Measurements from ENCODE around the gene PDE4DIP.
"Not testable (repeated sequence)": the region's sequence is repeated elsewhere in the genome, so short reads cannot be mapped to it uniquely, and the experiment has no call there.

PDE4DIP gene

DNA sequence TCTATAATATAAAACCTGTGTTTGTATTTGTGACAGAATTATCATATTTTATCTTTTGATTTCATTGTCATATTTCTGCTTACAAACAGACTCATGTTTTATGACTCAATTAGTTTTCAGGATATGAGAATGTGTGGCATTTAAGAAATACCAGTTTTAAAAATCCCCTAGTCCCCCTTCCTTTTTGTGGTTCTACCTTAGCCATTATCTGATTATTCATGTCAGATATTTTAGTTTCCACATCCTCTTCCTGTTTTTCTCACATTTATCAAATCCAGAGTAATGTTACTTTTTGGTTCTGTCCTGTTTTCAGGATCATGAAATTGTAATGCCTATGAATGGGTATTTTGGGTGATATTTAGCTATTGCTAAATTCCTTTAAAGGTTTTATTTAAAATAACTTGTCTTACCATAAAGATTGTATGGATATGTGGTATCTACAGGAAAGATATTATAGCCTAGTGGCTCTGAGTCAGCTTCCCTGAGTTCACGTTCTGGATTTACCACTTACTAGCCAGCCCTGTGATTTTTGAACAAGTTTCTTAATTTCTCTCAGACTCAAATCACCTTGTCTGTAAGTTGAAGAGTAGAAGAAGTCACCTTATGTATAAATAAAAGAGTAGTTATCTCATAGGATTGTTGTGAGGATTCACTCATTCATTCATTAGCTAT, 131.8 kb downstream of the PDE4DIP start:
- DNase-seq (ENCODE audit: low read depth), result not testable (repeated sequence)

- DNase-seq (ENCODE audit: low read depth), result not testable (repeated sequence)
Measured at GRCh38 chr1:148977785-148978184, 133.6 kb downstream of the PDE4DIP start.

DNA sequence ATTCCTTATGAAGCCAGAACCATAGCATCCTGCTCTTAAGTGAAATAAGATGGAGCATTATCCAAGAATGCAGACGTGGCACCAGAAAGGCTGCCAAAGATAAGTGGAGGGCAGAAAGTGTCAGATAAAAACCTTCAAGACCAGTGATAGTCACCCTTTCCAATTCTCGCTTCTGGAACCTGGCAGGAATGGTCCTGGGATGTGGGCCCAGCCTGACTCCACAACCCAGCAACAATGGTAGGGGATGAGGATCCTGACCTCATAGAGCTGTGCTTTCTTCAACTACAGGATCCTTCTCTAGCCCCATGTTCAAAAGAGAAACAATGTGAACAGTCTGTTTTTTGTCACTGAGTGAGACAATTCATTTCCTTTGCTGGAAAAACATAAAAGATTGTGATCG, 145.2 kb downstream of the PDE4DIP start:
- DNase-seq (ENCODE audit: low read depth), result not testable (repeated sequence)

DNA sequence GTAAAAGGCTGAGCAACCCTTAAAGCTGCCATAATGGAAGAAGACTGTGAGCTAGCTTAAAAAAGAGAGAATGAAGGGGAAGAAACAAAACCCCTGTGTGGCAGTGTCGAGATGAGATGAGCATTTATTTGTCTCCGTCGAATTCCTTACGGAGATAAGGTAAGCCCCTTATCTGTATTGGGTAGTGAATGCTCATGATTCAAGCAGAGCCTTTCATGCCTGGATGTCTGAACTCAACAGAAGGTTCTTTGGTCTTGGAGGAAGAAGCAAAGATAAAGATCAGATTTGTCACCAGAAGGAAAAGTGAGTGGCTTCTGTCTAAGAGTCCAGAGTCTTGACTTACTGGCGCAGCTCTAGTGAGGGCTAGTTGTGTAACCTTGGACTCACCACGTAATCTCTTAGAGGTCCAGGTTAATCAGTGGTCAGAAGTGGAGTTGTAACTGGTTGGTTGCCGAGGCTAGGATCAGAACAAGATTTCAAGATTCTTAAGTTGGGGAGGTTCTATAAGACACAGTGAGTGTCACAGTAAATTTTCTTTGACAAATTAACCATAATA, 146.1 kb downstream of the PDE4DIP start:
- not testable (repeated sequence) for DNase-seq (ENCODE audit: low read depth)

DNA sequence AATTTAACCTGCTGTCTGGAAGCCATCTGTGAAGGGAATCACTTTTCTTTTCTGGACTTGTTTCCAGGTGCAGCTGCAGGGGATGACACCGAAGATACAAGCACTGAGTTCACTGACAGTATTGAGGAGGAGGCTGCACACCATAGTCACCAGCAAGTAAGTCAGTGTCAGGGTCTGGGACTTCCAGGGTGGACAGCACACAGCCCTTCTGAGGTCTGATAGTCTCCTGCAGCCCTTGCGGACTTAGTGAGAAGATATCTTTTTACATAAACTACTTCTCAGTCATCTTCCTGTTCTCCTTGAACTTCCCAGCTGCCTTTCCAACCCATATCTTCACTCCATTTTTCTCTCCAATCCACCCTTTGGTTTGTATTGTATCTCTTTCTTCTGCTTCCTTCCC, 147.6 kb downstream of the PDE4DIP start:
- not testable (repeated sequence) for DNase-seq (ENCODE audit: low read depth)

DNA sequence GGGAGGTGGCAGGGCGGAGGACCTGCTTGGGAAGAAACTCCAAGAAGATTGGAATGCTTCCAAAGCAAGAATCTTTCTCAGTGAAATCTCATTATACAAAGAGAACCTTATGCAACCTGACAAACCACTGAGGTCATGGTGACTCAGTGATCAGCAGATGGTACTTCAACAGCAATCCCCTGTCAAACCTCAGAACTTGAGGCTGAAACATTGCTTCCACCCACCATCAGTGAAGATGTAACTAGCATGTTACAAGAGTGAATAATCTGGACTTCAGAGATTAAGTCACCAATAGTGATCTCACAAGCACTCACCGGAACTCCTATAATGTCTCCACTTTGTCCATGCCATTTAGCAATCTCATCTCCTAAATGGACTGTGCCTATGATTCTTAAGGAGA, 148.1 kb downstream of the PDE4DIP start:
- not testable (repeated sequence) for DNase-seq (ENCODE audit: low read depth)

DNA sequence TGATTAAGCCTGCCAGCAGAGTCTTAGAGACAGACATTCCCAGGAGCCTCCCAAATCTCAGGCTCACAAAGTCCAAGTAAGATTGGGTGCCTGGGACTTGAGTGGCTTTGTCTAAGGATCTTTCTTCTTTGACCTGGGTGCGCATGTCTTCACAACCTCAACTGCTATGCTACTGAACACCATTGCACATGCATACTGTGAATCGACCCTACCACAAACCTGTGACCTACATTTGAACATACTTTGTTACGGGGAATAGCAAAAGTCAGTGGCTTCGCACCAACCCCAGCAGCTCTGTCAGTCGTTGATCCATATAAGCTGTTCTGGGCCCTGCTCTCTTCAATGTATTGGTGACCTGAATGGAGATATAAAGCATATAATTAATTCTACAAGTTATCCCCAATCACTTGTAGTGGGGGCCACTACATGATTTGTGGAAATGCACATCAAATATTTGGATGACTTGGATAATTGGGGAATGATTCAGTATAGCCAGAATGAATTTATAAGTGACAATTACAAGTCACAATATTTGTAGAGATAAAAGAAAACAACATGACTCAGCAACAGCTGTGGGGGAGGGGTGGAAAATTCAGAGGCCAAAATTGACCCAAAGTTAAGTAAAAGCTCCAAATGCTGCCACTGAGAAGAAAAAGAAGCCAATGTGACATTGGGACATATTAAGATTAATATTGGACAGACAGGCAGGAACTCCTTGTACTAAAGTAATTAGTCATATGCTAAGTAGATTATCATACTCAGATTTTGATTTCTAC, 152.4 kb downstream of the PDE4DIP start:
- not testable (repeated sequence) for DNase-seq (ENCODE audit: low read depth)

- not testable (repeated sequence) for DNase-seq (ENCODE audit: low read depth)
Measured at GRCh38 chr1:148997405-148997804, 153.2 kb downstream of the PDE4DIP start.

- not testable (repeated sequence) for DNase-seq (ENCODE audit: low read depth)
Measured at GRCh38 chr1:149002664-149003063, 158.4 kb downstream of the PDE4DIP start.

DNA sequence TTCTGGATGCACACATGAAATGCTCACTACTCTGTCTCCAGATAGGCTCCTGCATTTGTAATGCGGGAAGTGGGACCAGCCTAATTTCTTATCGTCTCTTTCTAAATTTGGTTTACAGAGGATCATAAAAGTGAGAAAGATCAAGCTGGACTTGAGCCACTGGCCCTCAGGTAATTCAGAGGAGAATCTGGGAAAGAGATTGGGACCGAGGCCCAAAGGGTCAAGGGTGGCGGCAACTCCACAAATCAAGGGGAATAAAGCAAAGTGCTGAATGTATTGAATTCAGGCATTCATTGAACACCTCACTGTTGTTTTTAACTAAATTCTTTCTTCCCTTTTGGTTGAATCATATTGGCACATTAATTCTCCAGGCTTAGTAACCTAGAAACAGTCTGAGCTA, 164.1 kb downstream of the PDE4DIP start:
- not testable (repeated sequence) for DNase-seq (ENCODE audit: low read depth)

DNA sequence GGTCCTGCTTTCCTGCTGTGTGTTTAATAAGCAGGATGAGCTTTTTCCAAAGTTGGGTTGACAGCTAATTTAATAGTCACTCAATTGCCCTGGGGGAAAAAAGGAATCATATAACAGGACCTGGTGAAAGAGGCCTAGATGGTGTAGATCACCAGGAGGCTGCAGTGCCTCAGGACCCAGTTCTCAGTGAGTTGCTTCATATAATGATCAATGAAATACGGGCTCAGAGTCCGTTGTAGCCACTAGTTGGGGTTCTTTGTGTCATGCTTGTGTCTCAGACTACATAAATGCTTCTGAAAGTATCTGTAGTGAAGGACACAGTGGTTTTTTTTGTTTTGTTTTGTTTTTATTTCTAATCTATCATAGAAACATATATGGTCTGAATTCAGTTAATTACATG, 164.5 kb downstream of the PDE4DIP start:
- DNase-seq (ENCODE audit: low read depth), result not testable (repeated sequence)

DNA sequence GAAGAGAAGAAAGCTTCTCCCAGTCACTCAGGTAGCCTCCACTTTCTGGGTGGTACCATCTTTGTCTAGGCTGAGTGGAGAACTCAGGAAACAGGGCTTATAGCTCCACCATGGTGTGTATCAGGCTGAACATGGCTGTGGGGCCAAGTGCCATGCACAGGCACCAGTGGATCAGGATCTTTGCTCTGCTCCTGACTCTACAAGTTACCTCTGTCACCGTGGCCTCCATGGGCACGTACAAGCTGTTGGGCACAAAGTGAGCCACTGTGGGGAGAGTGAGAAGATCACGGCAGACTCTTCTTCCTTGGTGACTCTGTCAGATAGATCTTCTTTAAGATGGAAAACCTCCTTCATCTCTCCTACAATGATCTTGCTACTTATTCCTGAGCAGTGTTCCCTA, 165.5 kb downstream of the PDE4DIP start:
- not testable (repeated sequence) for DNase-seq (ENCODE audit: low read depth)

DNA sequence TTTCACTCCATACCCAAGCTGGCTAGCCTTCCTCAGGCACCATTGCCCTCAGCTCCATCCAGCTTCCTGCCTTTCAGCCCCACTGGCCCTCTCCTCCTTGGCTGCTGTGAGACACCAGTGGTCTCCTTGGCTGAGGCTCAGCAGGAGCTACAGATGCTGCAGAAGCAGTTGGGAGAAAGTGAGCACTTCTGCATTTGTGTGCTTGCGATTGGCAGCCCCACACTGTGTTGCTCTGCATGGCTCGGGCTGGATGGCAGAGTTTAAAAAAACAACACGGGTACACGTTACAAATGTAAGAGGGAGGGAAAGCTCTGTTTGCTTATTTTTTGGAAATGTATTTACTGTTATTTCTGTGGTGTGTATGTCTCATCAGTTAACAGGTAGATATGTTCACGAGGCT, 168.4 kb downstream of the PDE4DIP start:
- not testable (repeated sequence) for DNase-seq (ENCODE audit: low read depth)

GRCh38 chr1:149013513-149013912, 169.3 kb downstream of the PDE4DIP start:
- DNase-seq (ENCODE audit: low read depth), result not testable (repeated sequence)

DNA sequence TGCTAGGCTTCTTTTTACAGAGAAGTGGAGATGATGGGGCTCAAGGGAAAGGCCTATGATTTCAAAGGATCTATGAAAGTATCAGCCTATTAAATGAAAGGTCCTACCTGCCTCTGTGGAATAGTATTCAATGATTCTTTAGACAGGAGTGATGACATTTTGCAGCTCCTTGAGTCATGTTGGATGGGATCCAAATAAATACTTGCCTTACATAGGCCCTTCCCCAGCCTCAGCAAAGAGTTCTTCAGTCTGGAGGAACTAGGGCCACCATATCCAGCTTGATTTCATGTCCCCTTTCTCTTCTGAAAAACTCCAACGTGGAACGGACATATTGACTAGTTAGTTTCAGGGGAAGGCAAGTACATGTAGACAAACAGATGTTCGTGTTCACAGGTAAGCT, 171.3 kb downstream of the PDE4DIP start:
- not testable (repeated sequence) for DNase-seq (ENCODE audit: low read depth)

- not testable (repeated sequence) for DNase-seq (ENCODE audit: low read depth)
Measured at GRCh38 chr1:149016626-149017025, 172.4 kb downstream of the PDE4DIP start.

- not testable (repeated sequence) for DNase-seq (ENCODE audit: low read depth)
Measured at GRCh38 chr1:149018577-149018976, 174.3 kb downstream of the PDE4DIP start.

- not testable (repeated sequence) for DNase-seq (ENCODE audit: low read depth)
Measured at GRCh38 chr1:149024327-149024726, 180.1 kb downstream of the PDE4DIP start.

DNA sequence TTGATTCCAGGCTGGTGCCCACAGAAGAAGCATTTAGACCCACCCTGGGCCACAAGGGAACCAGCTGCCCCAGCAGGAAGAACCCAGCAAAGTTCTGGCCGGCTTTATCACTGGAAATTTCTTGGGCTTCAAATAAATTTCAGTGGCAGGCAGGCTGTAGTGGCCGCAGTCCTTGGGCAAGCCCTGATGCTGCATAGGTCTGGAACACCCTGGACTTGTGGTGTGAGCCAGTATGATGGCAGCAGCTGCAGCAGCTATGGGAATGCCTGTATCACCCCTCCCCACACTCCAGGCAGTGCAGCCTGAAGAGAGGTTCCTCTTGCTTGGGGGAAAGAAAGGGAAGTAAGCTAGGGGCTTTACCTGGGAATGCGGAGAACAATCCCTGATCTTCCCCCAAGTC, 189.7 kb downstream of the PDE4DIP start:
- not testable (repeated sequence) for DNase-seq (ENCODE audit: low read depth)

GRCh38 chr1:149043056-149043455, 198.8 kb downstream of the PDE4DIP start:
- not testable (repeated sequence) for DNase-seq (ENCODE audit: low read depth)

GRCh38 chr1:149064611-149065010, 220.4 kb downstream of the PDE4DIP start:
- not testable (repeated sequence) for DNase-seq (ENCODE audit: low read depth)

DNA sequence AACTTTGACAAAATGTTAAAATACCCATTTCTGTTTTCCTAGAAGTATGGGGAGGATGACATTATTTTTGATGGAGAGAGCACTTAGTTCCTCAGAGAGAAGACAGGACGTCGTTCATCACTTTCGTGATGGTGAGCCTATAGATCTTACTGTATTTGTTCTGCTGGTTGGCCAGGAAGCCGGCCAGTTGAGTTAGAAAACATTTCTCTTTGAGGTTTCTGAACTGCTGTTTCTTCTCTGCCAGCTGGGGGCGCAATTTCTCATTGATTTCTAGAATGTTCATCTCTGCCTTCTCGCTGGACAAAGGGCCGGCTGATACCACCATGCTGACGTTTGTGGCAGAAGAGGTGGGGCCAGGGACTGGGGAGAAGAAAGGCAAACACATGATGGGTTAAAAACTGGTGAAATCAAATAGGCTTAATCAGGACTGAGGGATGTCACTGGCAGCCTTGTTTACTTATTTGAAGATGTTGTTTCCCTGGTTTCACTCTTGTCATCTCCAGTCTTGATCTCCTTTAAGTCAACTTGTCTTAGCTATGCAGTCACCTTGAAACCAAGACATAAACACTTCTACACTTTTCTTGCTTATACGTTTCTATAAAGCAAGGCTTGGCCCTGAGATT, 231.4 kb downstream of the PDE4DIP start:
- DNase-seq (ENCODE audit: low read depth), result not testable (repeated sequence)

Data from fibroblast of gingiva (primary cell).